Spleen (tissue), 11 donors: ENCODE measurements around the gene KDM3B. TPM values are rescaled to one million over a fixed set of nuclear protein-coding genes. Genes with fewer than 3 reads are reported as not detected.
A peak's percentile ranks its signal among the peaks of the same experiment; 100 is the strongest.

Experiments
- DNase-seq: peaks from one replicate; pipeline ENCODE4 v3.0.0-alpha.2; 2020
- H3K27ac ChIP-seq, 8 donors: fragments of 200-600 bp; sonication (generic) in 7 of 8; 1 replicate in 4 of 8; 2 replicates in 4 of 8; pipeline versions ENCODE4 v1.5.0 to v1.8.0; 2016 to 2021; ENCODE audit warnings: inconsistent platforms in 4 of 8, mild to moderate bottlenecking in 4 of 8, moderate library complexity in 1 of 8
- H3K27me3 ChIP-seq, 7 donors: fragments of 200-600 bp; sonication (generic) in 6 of 7; replicated peaks in 1 of 7; 1 replicate in 4 of 7; 2 replicates in 3 of 7; pipeline versions ENCODE4 v1.5.0 to v1.8.0; 2016 to 2021; ENCODE audit warnings: inconsistent platforms in 3 of 7, mild to moderate bottlenecking in 1 of 7
- H3K36me3 ChIP-seq, 6 donors: fragments of 200-600 bp; sonication (generic) in 5 of 6; 1 replicate in 4 of 6; 2 replicates in 2 of 6; pipeline versions ENCODE4 v1.5.0 to v1.8.0; 2016 to 2021; ENCODE audit warnings: inconsistent platforms in 2 of 6
- H3K4me1 ChIP-seq, 6 donors: fragments of 200-600 bp; sonication (generic) in 5 of 6; 1 replicate in 3 of 6; 2 replicates in 3 of 6; pipeline versions ENCODE4 v1.5.0 to v1.8.0; 2016 to 2021; ENCODE audit warnings: inconsistent platforms in 3 of 6
- H3K4me3 ChIP-seq, 8 donors: fragments of 200-600 bp; sonication (generic) in 7 of 8; 1 replicate in 4 of 8; 2 replicates in 4 of 8; pipeline versions ENCODE4 v1.5.0 to v1.8.0; 2016 to 2021; ENCODE audit warnings: inconsistent platforms in 4 of 8, mild to moderate bottlenecking in 4 of 8, moderate library complexity in 2 of 8
- H3K9me3 ChIP-seq, 8 donors: fragments of 200-600 bp; sonication (generic) in 7 of 8; 1 replicate in 4 of 8; 2 replicates in 4 of 8; pipeline versions ENCODE4 v1.5.0 to v1.8.0; 2016 to 2021; ENCODE audit warnings: inconsistent platforms in 4 of 8
- POLR2A ChIP-seq, 3 donors: fragments of 450-650 bp; IDR thresholded peaks; one replicate each; pipeline ENCODE4 v1.5.1; 2017; ENCODE audit warnings: antibody characterized with exemption in 3 of 3, mild to moderate bottlenecking in 1 of 3
- POLR2AphosphoS5 ChIP-seq, 3 donors: sonication (generic); formaldehyde crosslinking; IDR thresholded peaks; one replicate each; pipeline ENCODE4 v1.5.1; 2017; ENCODE audit warnings: antibody characterized with exemption in 3 of 3
- WGBS, 5 donors: extraction: QIAGEN DNeasy Blood & Tissue Kit in 3 of 5; methylation state at CpG; one replicate each; pipeline versions ENCODE4 v1.1.5 to v1.1.7; 2013 to 2018; 5-methylcytosine and 5-hydroxymethylcytosine counted together
- intact Hi-C: fragments of 100-400 bp; cut with DNase I; formaldehyde crosslinking; loops from one replicate; pipeline ENCODE4 v1.15.0; 2023; ENCODE audit warnings: low total_unique reads
- polyA plus RNA-seq, 3 donors: library from polyadenylated mRNA; stranded (reverse); fragments of 200-250 nt; gene quantifications; one replicate each; pipeline ENCODE4 v1.2.1, GENCODE V29; 2013
- total RNA-seq, 7 donors: library from RNA; depleted of rRNA in 3 of 7; stranded (reverse); fragments of >200 nt in 3 of 7; fragmentation: NEBNext Ultra II Directional in 4 of 7; extraction: Animal tissue kit (Norgen Biotek cat#: 25700) in 4 of 7; gene quantifications; one replicate each; pipeline versions ENCODE4 v1.1.0 to v1.2.1, GENCODE V29; 2016 to 2021
- TF ChIP-seq, protein P1 (sequence below), 11 experiments: fragments of 200-600 bp in 7 of 11; fragments of 450-650 bp in 4 of 11; sonication (generic) in 4 of 11; IDR thresholded peaks in 8 of 11; conservative IDR thresholded peaks in 3 of 11; 1 replicate in 7 of 11; 2 replicates in 4 of 11; pipeline versions ENCODE4 v1.4.0 to v1.8.0; 2016 to 2021; ENCODE audit warnings: antibody characterized with exemption in 11 of 11, inconsistent platforms in 4 of 11, mild to moderate bottlenecking in 1 of 11
- donor health status: healthy with polysubstance abuse.
- donor health status: DM: no; HTN: no; CAD: no; lungs with moderate emphysema.
- donor health status: DM: no; HTN: no; CAD: no.
- donor health status: Bipolar disorder and iron deficiency.
- donor health status: healthy.
- donor health status: DM: no; HTN: no; CAD: no.
- donor health status: DM: yes; HTN: yes; CAD: no.

The KDM3B gene
- total and polyA plus RNA-seq, 10 donors, result 21.6 to 90.6 (median 75.1) TPM

- Histone ChIP-seq H3K36me3 (peaks cover 0 to 34% (median under 1%) of the 10 kb centered on the region in 6 donors), H3K4me3 (peak overlapping the region; percentile 81 to 96 (median 84)), H3K4me1 (peaks cover 17 to 69% (median 36%) of the 10 kb centered on the region in 6 donors), H3K27ac (peak overlapping the region; percentile 96 to 100 (median 99)), H3K9me3 (peaks cover 0 to 9% (median 6%) of the 10 kb centered on the region in 8 donors), H3K27me3 (no peaks in the 10 kb centered on the region)
- WGBS, 5 donors, result 0 to 3% (median 1%) methylated on average over 11 of the region's 11 CpGs
- no peak for DNase-seq
- intact Hi-C loops, result no loop called here
- no peak for TF ChIP-seq POLR2AphosphoS5 (IDR thresholded peaks at IDR 0.05)
- TF ChIP-seq, protein P1, sequence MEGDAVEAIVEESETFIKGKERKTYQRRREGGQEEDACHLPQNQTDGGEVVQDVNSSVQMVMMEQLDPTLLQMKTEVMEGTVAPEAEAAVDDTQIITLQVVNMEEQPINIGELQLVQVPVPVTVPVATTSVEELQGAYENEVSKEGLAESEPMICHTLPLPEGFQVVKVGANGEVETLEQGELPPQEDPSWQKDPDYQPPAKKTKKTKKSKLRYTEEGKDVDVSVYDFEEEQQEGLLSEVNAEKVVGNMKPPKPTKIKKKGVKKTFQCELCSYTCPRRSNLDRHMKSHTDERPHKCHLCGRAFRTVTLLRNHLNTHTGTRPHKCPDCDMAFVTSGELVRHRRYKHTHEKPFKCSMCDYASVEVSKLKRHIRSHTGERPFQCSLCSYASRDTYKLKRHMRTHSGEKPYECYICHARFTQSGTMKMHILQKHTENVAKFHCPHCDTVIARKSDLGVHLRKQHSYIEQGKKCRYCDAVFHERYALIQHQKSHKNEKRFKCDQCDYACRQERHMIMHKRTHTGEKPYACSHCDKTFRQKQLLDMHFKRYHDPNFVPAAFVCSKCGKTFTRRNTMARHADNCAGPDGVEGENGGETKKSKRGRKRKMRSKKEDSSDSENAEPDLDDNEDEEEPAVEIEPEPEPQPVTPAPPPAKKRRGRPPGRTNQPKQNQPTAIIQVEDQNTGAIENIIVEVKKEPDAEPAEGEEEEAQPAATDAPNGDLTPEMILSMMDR (IDR thresholded peaks at IDR 0.05 in 8 of 11, conservative IDR thresholded peaks at IDR 0.05 in 3 of 11), result no peak
These were observed 1.1 kb downstream of the KDM3B start for GRCh38 chr5:138353560-138354080.

GRCh38 chr5:138354387-138354786 lies 1.9 kb downstream of the KDM3B start:
- Histone ChIP-seq H3K27me3 (no peaks in the 10 kb centered on the region), H3K9me3 (peaks cover 0 to 9% (median 6%) of the 10 kb centered on the region in 8 donors), H3K36me3 (peaks cover 0 to 26% (median 0%) of the 10 kb centered on the region in 6 donors), H3K4me1 (peaks cover 17 to 72% (median 37%) of the 10 kb centered on the region in 6 donors), H3K4me3 (peak overlapping the region in 7 of 8 donors; percentile 81 to 96 (median 84)), H3K27ac (peak overlapping the region in 7 of 8 donors; percentile 30 to 100 (median 99))
- TF ChIP-seq POLR2A (IDR thresholded peaks at IDR 0.05) (no peak), POLR2AphosphoS5 (IDR thresholded peaks at IDR 0.05) (no peak)
- TF ChIP-seq, protein P1 (IDR thresholded peaks at IDR 0.05 in 8 of 11, conservative IDR thresholded peaks at IDR 0.05 in 3 of 11), result no peak
- intact Hi-C loops, result no loop called here
- WGBS, 5 donors, result 10 to 22% (median 17%) methylated on average over 5 of the region's 5 CpGs
- no peak for DNase-seq

GRCh38 chr5:138354926-138355378 lies 2.5 kb downstream of the KDM3B start:
- no peak for DNase-seq
- intact Hi-C loops, result no loop called here
- H3K4me1 ChIP-seq, result peaks cover 17 to 76% (median 39%) of the 10 kb centered on the region in 6 donors
- H3K36me3 ChIP-seq, result peaks cover 0 to 20% (median 0%) of the 10 kb centered on the region in 6 donors
- TF ChIP-seq POLR2A (IDR thresholded peaks at IDR 0.05) (no peak), POLR2AphosphoS5 (IDR thresholded peaks at IDR 0.05) (no peak)
- TF ChIP-seq, protein P1 (IDR thresholded peaks at IDR 0.05 in 8 of 11, conservative IDR thresholded peaks at IDR 0.05 in 3 of 11), result no peak
- peak overlapping the region in 4 of 8 donors; percentile 84 to 96 (median 88) for H3K4me3 ChIP-seq
- no peaks in the 10 kb centered on the region for H3K27me3 ChIP-seq
- H3K9me3 ChIP-seq, result peaks cover 0 to 9% (median 6%) of the 10 kb centered on the region in 8 donors
- WGBS, 5 donors, result 13 to 34% (median 25%) methylated on average over 6 of the region's 6 CpGs
- peak overlapping the region in 6 of 8 donors; percentile 30 to 100 (median 99) for H3K27ac ChIP-seq

DNA sequence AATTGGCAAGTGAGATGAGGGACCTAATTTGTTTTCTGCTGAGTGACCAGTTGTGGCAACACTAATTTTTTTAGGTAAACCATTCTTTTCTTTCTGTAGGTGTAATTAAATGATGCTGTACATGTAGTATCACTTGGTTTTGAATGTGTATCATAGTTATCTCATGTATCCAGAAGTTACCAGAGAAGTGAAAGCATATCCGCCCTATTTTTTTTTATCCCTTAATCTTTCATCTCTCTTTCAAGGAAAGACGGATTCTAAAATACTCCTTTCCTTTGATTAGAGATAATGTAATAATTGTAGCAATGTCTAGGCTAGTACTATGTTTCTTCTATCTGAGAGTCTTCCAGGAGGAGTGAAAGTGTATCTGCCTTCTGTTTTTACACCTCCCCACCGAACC lies 7.1 kb downstream of the KDM3B start:
- Histone ChIP-seq H3K4me3 (no peak overlapping the region), H3K36me3 (peaks cover 0 to 34% (median 0%) of the 10 kb centered on the region in 6 donors), H3K4me1 (peaks cover 22 to 83% (median 46%) of the 10 kb centered on the region in 6 donors), H3K27me3 (no peaks in the 10 kb centered on the region), H3K27ac (no peak overlapping the region), H3K9me3 (no peaks in the 10 kb centered on the region)
- no peak for DNase-seq
- intact Hi-C loops, result no loop called here
- WGBS, 5 donors, result 76 to 90% (median 79%) methylated on average over 3 of the region's 3 CpGs
- TF ChIP-seq, protein P1 (IDR thresholded peaks at IDR 0.05 in 8 of 11, conservative IDR thresholded peaks at IDR 0.05 in 3 of 11), result no peak
- TF ChIP-seq POLR2A (IDR thresholded peaks at IDR 0.05) (no peak), POLR2AphosphoS5 (IDR thresholded peaks at IDR 0.05) (no peak)
